Activated CD4-positive, CD25-positive, alpha-beta regulatory T cell treated with anti-CD3 and anti-CD28 coated beads, Interleukin-2, amount 50 U/mL, for 16 hours (primary cell): ENCODE measurements around the gene IGFL2.
"Not testable (repeated sequence)": the region's sequence is repeated elsewhere in the genome, so short reads cannot be mapped to it uniquely, and the experiment has no call there.

Experiments used
- DNase-seq: peaks from one replicate; pipeline ENCODE4 v3.0.0-alpha.2; 2020; ENCODE audit warnings: low read depth, low spot score

IGFL2 gene

DNA sequence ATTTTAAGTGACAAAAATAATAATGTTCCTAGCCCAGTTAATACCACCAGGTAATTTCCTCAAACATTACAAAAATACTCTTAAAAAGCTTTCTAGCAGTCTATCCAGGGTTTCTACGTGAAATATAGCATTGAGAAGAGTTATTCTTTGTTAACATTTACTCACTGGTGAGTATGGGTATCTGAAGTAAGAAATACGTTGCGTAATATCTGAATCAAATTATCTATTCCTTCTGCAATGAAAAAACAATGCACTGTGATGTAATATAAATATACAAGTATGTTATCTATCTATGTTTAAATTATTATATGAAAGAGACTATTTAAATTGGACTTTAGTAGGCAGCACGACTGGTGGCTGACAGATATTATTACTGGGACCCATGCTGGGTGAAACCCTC lies 5.7 kb upstream of the IGFL2 start:
- DNase-seq, result no peak

DNA sequence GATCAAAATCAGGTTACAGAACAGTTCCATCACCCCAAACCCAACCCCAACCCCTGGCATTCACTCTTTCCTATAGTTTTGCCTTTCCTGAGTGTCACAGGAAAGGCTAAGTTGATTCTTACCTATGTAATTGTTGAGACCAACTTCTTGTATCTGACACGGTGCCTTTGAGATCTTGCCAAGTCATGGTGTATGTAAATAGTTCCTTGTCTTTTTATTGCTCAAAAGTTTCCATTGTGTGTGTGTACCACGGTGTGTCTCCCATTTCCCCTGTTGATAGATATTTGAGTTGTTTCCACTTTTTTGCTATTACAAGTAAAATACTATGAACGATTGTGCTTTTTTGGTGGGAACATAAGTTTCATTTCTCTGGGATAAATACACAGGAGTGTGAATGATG lies 3.3 kb upstream of the IGFL2 start:
- DNase-seq, result no peak

DNA sequence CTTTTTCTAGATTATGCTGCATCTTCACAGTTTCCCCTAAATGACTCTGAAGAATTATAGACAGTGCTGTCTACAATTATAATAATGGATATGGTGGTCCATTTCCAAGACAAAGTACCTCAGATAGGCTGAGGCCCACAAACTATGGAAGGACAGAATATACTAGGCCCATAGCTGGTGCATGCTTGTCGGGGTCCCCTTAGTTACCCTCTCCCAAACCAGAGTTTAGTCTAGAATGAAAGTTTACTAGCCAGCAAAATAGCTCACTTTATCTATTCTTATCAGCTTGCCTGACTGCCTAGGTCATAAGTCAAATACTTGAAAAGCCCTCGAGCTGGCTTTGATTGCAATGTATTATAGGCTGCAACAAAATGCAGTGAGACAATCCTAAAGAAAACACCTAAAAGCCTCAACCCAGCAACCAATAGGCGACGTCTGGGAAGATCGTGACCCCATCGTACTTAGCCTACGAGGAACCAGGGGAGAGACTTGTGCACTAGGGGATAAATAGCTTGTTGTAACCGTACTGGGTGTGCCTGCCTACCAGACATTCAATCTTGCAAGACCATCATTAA lies 785 bp upstream of the IGFL2 start:
- DNase-seq, result no peak

DNA sequence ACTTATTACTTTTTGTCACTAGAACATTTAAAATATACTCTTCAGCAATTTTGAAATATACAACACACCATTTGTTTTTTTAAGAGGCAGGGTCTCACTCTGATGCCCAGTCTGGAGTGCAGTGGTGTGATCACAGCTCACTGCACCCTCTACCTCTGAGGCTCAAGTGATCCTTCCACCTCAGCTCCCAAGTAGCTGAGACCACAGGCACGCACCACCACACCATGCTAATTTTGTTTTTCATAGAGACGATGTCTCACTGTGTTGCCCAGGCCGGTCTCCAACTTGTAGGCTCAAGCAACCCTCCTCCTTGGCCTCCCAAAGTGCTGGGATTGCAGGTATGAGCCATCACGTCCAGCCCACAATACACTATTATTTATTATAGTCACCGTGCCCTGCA lies 2.6 kb downstream of the IGFL2 start:
- DNase-seq, result no peak

DNA sequence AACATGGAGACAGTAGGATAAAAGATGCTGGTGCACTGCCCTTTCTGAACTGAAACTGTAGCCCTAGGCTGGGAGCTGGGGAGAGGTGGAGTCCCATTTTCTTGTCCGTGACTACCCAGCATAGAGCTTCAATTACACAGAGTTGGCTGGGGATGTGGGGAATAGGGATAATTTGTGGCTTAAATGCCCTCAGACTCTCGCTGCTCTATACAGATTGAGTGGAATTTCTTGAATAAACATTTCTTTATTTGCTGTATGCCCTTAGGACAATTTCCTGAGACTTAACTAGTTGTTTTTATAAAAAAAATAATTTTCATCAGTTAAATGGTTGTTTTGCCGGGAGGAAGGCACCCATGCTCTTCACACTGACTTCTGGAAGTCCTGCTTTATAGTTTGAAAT lies 7.2 kb downstream of the IGFL2 start:
- no peak for DNase-seq

DNA sequence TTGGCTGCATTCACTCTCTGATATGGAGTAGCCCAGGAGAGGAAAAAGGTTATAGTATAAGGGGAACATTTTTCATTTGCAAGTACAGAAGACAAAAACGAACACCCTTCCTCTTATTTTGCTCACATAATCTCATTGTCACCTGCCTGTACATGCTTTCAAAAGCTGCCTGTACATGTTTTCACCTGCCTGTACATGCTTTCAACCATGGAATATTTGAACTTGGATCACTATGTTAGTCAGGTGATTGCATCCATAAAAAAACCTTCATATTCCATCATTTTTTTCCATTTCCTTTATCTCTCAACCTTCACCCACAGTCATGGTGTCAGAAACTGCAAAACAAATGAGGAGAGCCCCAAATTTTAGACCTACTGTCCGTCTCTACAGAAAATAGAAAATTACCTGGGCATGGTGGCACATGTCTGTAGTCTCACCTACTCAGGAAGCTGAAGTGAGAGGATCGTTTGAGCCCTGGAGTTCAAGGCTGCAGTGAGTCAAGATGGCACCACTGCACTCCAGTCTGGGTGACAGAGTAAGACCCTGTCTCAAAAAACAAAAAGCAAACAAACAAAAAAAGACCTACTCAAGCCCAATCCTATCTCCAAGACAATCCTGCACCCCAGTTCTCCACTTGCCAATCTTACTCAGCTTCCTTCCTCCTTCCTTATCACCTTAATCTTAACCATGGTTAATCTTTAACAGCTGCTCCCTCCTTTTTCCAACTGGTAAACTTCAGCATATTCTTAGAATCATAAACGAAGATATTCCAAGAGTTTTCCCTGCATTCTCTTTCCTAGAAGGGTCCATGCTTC lies 11.6 kb downstream of the IGFL2 start:
- no peak for DNase-seq

DNA sequence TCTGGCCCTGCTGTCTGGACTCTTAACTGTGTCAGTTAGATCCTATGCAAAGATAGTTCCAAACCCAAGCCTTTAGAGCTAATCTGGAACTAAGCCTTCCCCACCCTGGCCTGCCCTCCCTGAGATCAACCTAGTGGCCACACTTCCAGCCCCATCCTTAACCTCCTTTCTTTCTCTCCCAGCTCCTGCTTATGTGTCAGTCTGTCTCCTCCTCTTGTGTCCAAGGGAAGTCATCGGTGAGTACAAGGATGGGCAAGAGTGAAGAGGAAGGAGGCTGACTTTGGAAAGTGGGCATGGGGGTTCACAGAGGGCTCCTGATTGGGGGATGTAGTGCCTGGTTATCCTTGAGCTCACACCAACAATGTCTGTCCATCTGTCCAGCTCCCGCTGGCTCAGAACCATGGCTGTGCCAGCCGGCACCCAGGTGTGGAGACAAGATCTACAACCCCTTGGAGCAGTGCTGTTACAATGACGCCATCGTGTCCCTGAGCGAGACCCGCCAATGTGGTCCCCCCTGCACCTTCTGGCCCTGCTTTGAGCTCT lies 12.3 kb downstream of the IGFL2 start:
- DNase-seq, result no peak

DNA sequence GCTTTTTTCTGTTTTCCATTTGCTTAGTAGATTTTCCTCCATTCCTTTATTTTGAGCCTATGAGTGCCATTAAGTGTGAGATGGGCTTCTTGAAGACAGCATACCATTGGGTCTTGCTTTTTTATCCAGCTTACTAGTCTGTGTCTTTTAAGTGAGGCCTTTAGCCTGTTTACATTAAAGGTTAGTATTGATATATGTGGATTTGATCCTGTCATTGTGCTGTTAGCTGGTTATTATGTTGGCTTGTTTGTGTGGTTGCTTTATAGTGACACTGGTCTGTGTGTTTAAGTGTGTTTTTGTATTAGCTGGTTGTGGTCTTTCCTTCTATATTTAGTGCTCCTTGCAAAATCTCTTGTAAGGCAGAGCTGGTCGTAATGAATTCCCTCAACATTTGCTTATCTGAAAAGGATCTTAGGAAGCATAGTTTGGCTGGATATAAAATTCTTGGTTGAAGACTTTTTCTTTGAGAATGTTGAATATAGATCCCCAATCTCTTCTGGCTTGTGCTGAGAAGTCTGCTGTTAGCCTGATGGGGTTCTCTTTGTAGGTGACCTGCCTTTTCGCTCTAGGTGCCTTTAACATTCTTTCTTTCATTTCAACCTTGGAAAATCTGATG lies 13.7 kb downstream of the IGFL2 start:
- DNase-seq, result not testable (repeated sequence)

DNA sequence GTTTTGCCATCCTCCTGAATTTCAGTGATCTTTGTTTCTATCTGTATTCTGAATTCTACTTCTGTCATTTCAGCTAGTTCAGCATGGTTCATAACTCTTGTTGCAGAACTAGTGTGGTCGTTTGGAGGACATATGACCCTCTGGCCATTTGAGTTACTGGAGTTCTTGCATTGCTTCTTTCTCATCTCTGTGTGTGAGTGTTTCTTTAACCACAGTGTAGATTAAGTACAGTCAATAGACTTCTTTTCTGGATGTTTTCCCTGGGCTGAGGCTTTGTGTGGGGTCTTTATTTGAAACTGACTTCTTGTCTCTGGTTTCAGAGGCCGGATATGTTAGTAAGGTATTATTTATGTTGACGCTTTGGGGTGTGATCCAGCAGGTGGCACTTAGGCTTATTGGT lies 14.7 kb downstream of the IGFL2 start:
- no peak for DNase-seq

DNA sequence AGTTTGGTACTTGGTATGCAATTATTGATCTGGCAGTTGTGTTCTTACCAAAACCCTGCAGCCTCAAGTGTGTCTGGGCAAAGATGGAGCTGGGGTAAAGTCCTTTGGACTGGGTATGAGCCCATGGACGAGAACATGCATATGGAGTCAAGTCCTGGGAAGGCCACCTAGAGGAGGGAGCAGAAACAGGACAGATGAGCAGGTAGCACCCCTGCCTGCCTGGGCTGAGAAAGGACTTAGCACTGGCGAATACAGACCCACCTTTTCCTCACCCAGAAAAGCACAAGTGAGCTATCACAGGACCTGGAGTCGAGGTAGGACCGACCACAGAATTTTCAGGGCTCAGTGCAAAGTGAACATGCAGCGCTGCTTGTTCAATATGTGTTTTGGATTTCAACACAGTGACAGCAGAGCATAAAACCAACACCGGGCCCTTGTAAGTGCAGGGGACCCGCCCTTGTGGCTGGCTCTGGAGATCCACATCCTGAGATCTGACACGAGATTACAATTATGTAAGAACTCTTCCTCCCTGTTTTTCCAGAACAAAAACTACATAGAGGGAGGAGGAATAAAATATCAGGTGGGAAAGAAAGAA lies 25.9 kb downstream of the IGFL2 start:
- DNase-seq, result no peak

DNA sequence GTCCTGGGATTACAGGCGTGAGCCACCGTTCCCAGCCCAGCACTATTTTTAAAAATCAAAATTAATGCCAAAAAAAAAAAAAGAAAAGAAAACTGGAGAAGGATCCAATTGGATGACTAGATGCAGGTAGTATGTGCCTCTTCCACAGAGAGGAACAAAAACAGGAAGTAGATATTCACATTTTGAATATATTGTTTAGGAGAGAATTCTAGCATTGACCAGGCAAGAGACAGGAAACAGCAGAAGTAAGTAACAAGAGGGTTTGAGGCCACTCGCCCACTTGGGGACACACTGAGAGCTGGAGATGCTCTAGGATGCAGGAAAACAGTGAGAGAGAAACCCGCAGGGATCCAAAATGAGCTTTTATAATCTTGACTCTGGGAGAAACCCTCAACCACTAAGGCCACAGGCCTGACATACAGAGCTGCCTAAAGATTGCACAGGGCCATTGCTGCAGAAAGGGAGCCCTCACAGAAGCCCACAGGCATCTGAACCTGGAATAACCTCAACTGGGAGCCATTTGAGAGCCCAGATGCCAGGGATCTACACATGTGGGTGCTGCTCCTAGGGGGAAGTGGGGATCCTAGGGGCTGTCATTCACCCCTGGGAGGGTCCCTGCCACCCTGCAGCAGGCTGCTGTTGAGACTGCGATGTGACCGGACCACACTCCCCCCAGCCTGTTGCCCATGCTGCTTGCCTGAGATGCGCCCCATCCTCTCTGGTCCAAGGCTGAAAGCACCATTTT lies 28.2 kb downstream of the IGFL2 start:
- DNase-seq, result no peak

DNA sequence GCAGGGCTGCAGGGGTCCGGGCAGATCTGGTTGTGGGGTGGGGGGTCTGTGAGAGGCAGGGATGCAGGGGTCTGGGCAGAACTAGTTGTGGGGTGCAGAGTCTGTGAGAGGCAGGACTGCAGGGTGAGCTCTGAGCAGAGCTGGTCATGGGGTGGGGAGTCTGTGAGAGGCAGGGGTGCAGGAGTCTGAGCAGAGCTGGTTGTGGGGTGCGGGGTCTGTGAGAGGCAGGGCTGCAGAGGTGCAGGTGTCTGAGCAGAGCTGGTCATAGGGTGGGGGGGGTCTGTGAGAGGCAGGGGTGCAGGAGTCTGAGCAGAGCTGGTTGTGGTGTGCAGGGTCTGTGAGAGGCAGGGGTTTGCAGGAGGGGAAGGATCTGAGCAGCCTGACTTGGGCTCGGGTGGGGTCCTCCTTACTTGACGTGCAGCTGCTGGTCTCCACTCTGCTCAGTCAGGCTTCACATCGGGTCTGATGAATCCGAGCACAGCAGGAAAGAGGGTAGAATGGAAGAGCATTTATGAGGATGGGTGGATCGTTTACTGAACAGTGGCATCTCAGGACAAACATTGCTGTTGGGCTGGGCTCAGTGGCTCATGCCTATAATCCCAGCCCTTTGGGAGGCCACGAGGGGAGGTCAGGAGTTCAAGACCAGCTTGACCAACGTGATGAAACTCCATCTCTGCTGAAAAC lies 31.2 kb downstream of the IGFL2 start:
- no peak for DNase-seq

DNA sequence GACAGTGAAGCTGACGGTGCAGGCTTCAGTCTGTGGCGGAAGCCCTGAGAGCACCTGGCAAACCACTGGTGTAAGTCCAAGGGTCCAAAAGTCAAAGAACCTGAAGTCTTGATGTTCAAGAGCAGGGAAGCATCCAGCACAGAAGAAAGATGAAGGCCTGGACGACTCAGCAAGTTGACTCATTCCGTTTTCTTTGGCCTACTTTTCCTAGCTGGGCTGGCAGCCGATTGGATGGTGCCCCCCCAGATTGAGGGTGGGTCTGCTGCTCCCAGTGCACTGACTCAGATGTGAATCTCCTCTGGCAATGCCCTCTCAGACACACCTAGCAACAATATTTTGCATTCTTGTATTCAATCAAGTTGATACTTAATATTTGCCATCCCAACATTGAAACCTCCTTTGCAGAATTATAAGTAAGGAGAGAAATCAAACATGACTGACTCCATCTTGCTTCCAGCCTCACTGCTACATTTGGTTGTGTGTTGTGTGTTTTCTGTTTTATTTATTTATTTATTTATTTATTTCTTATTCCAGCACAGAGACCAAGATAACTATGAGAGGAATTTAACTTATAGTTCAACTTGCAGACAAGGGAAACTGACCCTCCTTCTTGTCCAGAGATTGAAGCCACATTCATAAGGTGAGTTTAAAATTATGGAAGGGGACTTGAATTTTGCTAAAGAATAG lies 32.8 kb downstream of the IGFL2 start:
- DNase-seq, result no peak

DNA sequence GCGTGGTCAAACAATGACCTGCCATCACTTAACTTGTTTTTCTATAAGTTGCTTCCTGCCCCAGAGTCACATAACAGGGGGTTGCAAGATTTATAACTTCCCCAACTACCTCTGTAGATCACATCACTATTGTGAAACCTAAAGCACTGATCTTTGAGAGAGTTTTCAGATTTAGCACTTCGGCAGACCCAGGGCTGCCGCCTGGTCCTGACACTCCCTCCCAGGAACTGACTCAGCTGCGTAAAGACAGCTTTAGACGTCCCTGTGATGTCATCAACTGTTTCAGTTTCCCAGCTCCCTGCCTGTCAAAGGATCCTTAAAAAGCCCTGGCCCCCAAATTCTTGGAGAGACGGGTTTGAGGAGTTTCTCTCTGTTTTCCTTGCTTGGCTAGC lies 33.3 kb downstream of the IGFL2 start:
- DNase-seq, result no peak

DNA sequence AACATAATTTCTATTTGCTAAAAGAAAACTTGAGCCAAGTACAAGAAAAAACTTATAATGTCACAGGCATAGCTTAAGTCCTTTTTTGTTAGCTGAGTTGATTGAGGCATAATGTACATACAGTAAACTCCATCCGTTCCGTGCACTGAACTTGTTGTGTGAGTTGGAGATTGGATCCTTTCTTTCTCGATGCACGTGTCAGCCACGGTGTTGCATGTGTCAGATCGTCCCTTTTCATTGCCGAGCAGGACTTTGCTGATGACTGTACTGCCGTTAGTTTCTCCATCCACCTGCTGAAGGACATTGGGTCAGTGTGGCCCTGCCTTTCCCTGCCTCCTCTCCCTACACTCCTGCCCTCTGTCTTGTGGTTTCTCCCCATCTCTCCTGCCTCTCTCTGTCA lies 34.4 kb downstream of the IGFL2 start:
- no peak for DNase-seq

DNA sequence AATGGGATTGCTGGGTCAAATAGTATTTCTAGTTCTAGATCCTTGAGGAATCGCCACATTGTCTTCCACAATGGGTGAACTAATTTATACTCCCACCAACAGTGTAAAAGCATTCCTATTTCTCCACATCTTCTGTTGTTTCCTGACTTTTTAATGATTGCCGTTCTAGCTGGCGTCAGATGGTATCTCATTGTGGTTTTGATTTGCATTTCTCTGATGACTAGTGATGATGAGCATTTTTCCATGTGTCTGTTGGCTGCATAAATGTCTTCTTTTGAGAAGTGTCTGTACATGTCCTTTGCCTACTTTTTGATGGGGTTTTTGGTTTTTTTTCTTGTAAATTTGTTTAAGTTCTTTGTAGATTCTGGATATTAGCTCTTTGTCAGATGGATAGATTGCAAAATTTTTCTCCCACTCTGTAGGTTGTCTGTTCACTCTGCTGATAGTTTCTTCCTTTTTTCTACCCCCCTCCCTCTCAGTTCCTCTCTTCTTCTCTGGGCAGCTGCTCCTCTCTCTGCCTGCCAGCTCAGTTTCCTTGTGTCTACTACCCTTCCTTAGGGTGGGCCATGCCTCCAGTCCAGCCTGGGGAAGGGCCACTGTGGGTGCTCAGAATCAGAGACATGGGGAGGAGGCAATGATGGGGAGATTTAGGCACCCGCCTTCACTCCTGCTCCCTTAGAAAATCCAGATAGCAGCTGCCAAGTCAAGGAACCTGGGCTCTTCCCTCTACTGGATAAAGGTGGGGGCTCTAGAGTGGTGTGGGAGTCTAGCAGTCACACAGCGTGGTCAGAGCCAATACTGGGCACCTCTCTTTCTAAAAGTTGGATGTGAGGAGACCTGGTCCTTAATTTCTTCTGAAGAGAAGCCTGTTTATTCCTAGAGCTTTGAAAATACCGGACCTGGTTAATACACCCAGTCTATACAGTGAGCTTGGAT lies 37.0 kb downstream of the IGFL2 start:
- DNase-seq, result not testable (repeated sequence)

DNA sequence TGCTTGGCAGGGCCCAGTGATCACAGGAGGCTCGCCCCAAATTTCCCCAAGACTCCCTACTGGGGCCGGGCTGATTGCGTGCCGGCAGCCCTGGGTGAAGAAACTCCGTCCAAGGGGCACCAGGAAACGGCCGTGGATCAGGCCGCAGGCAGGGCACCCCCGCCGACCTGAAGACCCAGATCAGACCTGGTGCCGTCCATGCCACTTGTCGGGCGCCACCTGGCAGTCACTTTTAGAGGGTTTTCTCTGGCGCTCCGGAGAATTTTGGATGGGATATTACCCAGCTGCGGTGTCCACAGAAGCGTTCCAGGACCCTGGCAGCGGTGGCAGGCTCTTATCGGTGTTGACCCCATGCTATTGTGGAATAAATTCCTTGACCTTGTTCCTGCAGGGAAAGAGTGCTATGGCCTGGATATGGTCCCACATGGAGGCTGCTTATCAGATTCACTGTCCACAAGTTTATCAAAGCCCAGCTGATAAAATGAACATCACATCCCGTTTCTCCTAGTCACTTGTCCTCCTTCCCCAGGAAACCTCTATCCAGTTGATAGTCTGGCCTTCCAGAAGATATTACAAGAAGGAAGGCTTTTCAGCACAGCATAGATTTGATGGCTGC lies 38.2 kb downstream of the IGFL2 start:
- DNase-seq, result no peak

DNA sequence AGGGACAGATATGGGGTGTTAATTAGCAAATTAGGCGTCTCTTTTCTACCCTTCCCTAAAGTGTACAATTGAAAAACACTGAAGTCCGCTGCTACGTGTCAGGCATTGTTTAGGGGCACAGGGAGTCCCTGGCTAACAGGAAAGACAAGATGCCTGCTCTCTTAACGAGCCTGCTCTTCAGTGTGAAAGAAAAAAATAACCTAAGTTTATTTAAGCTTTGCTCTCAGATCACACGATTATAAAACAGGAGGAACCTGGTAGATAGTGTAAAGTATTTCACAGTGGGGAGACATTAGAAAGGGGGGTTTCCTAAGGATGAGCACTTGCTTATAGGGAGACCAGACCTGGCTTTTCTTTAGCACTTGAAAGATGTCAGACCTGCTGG lies 38.7 kb downstream of the IGFL2 start:
- no peak for DNase-seq
